OCI-LY3 (cell line): ENCODE data around the gene SLC2A4.

Experiments
- H2AFZ ChIP-seq: fragments of 200-600, 300-600 bp; shearing (Covaris generic); 2 replicates; pipeline ENCODE4 v1.6.0; 2014; ENCODE audit warnings: antibody characterized with exemption, low read depth, low read length
- H3K27ac ChIP-seq: fragments of 200-600, 300-600 bp; sonication (generic); 2 replicates; pipeline ENCODE4 v1.5.1; 2014; ENCODE audit warnings: mild to moderate bottlenecking, low read length, moderate library complexity, mixed read lengths
- H3K27me3 ChIP-seq: fragments of 200-600, 300-600 bp; sonication (generic); 2 replicates; pipeline ENCODE4 v1.6.1; 2014; ENCODE audit warnings: low read depth, low read length, mixed read lengths
- H3K36me3 ChIP-seq: fragments of 200-600, 300-600 bp; sonication (generic); replicated peaks from 2 replicates; pipeline ENCODE3; 2014; ENCODE audit warnings: low read depth, low read length, mixed read lengths
- H3K4me1 ChIP-seq: fragments of 300-600, 200-600 bp; sonication (generic); 2 replicates; pipeline ENCODE4 v1.6.1; 2014; ENCODE audit warnings: low read length, mixed read lengths
- H3K4me2 ChIP-seq: fragments of 200-600, 300-600 bp; sonication (generic); 2 replicates; pipeline ENCODE4 v1.6.1; 2014; ENCODE audit warnings: low read length, mixed read lengths
- H3K4me3 ChIP-seq: fragments of 300-600, 200-600 bp; sonication (generic); 2 replicates; pipeline ENCODE4 v1.5.1; 2014; ENCODE audit warnings: antibody characterized with exemption, mild to moderate bottlenecking, low read length, moderate library complexity
- H3K79me2 ChIP-seq: fragments of 300-600, 200-600 bp; shearing (Covaris generic); 2 replicates; pipeline ENCODE4 v1.6.1; 2014; ENCODE audit warnings: mild to moderate bottlenecking, low read length, mixed read lengths
- H3K9ac ChIP-seq: fragments of 300-600, 200-600 bp; shearing (Covaris generic); 2 replicates; pipeline ENCODE4 v1.6.0; 2014; ENCODE audit warnings: mild to moderate bottlenecking, low read length, moderate library complexity
- H3K9me3 ChIP-seq: fragments of 200-600, 300-600 bp; shearing (Covaris generic); 2 replicates; pipeline ENCODE4 v1.6.1; 2014; ENCODE audit warnings: low read length, mixed read lengths; ENCODE audit not compliant: insufficient read depth
- H4K20me1 ChIP-seq: fragments of 200-600, 300-600 bp; sonication (generic); 2 replicates; pipeline ENCODE4 v1.6.1; 2016; ENCODE audit warnings: low read length, mixed read lengths; ENCODE audit not compliant: insufficient read depth
- EZH2phosphoT487 ChIP-seq: fragments of 200-600 bp; shearing (Covaris generic); IDR thresholded peaks from 2 replicates; pipeline ENCODE4 v1.6.1; 2018; ENCODE audit warnings: antibody characterized with exemption, mixed run types, low read depth
- TF ChIP-seq, protein P1 (sequence below): fragments of 200-600, 300-600 bp; sonication (generic); IDR thresholded peaks from 2 replicates; pipeline ENCODE4 v1.5.1; 2014; ENCODE audit warnings: antibody characterized with exemption, low read length, low read depth

Gene SLC2A4

DNA sequence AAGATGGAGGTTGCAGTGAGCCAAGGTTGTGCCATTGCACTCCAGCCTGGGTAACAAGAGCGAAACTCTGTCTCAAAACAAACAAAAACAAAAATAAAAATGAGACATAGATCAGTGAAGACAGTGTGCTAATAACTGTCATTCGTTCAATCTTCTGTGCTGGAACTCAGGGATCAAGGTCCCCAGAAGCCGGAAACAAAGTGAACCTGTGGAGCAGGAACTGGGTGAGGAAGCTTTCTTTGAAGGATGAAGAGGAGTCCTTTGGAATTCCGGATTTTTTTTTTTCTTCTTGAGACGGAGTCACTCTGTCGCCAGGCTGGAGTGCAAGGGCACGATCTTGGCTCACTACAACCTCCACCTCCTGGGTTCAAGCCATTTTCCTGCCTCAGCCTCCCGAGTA is 2.1 kb upstream of the SLC2A4 start:
- Histone ChIP-seq H3K9me3 (no peaks in the 10 kb centered on the region), H3K9ac (no peak overlapping the region), H3K79me2 (no peaks in the 10 kb centered on the region), H3K4me3 (no peak overlapping the region), H3K36me3 (no peaks in the 10 kb centered on the region), H4K20me1 (no peaks in the 10 kb centered on the region), H3K4me1 (peaks cover 15% of the 10 kb centered on the region), H3K27ac (no peak overlapping the region), H3K27me3 (no peaks in the 10 kb centered on the region), H3K4me2 (no peak overlapping the region), H2AFZ (no peak overlapping the region)
- TF ChIP-seq, protein P1, sequence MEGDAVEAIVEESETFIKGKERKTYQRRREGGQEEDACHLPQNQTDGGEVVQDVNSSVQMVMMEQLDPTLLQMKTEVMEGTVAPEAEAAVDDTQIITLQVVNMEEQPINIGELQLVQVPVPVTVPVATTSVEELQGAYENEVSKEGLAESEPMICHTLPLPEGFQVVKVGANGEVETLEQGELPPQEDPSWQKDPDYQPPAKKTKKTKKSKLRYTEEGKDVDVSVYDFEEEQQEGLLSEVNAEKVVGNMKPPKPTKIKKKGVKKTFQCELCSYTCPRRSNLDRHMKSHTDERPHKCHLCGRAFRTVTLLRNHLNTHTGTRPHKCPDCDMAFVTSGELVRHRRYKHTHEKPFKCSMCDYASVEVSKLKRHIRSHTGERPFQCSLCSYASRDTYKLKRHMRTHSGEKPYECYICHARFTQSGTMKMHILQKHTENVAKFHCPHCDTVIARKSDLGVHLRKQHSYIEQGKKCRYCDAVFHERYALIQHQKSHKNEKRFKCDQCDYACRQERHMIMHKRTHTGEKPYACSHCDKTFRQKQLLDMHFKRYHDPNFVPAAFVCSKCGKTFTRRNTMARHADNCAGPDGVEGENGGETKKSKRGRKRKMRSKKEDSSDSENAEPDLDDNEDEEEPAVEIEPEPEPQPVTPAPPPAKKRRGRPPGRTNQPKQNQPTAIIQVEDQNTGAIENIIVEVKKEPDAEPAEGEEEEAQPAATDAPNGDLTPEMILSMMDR: no peak
- no peak for TF ChIP-seq EZH2phosphoT487

GRCh38 chr17:7280519-7281073 is 922 bp upstream of the SLC2A4 start:
- Histone ChIP-seq H3K4me2 (peak overlapping the region; percentile 99), H3K4me1 (peaks cover 15% of the 10 kb centered on the region), H3K27me3 (no peaks in the 10 kb centered on the region), H3K36me3 (no peaks in the 10 kb centered on the region), H3K4me3 (peak overlapping the region; percentile 84), H3K9me3 (no peaks in the 10 kb centered on the region), H3K9ac (peak overlapping the region; percentile 63), H3K27ac (peak overlapping the region; percentile 42; the same call in 1 of the 2 replicates), H4K20me1 (no peaks in the 10 kb centered on the region), H3K79me2 (no peaks in the 10 kb centered on the region), H2AFZ (peak overlapping the region; percentile 80)
- TF ChIP-seq, protein P1: peak; percentile 74
- TF ChIP-seq EZH2phosphoT487: no peak

GRCh38 chr17:7281953-7282751 is 634 bp downstream of the SLC2A4 start:
- Histone ChIP-seq H3K4me3 (peak overlapping the region; percentile 84), H3K27ac (no peak overlapping the region), H2AFZ (no peak overlapping the region), H3K27me3 (no peaks in the 10 kb centered on the region), H3K79me2 (no peaks in the 10 kb centered on the region), H3K4me2 (peak overlapping the region; percentile 99), H3K9me3 (no peaks in the 10 kb centered on the region), H3K4me1 (peaks cover 15% of the 10 kb centered on the region), H3K9ac (no peak overlapping the region), H4K20me1 (no peaks in the 10 kb centered on the region), H3K36me3 (no peaks in the 10 kb centered on the region)
- no peak for TF ChIP-seq EZH2phosphoT487
- TF ChIP-seq, protein P1: no peak

DNA sequence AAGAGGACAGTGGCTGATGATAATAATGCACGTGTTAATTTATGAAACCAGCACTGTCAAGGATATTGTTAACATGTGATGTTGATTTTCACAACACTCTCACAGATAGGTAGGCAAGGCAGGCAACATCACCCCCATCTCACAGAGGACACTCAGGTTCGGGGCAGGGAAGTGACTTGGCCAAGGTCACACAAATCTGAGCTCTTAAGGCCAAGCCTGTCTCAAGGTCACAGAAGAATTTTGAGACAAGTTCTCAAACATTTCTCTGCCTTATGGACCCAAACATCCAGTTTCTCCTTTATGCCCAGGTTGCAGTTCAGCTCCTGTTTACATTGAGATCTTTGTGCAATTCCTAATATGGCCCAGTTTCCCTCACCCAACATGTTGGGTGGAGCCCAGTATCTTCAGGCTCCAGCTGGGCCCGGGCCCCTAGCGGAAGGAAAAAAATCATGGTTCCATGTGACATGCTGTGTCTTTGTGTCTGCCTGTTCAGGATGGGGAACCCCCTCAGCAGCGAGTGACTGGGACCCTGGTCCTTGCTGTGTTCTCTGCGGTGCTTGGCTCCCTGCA is 1.3 kb downstream of the SLC2A4 start:
- TF ChIP-seq EZH2phosphoT487: no peak
- TF ChIP-seq, protein P1: no peak
- H3K9ac ChIP-seq: no peak overlapping the region
- no peaks in the 10 kb centered on the region for H3K36me3 ChIP-seq
- H3K27me3 ChIP-seq: no peaks in the 10 kb centered on the region
- H2AFZ ChIP-seq: 0 out of 2 replicates have a peak overlapping the region, but pooled peaks have one; percentile 13
- peaks cover 15% of the 10 kb centered on the region for H3K4me1 ChIP-seq
- H3K4me2 ChIP-seq: peak overlapping the region; percentile 41
- H3K4me3 ChIP-seq: no peak overlapping the region
- no peaks in the 10 kb centered on the region for H3K9me3 ChIP-seq
- H3K79me2 ChIP-seq: no peaks in the 10 kb centered on the region
- H4K20me1 ChIP-seq: no peaks in the 10 kb centered on the region
- no peak overlapping the region for H3K27ac ChIP-seq
